Gastroesophageal sphincter (tissue), 3 donors: Measurements from ENCODE around the gene DUOX1.

Experiments used
- EP300 ChIP-seq: sonication (generic); formaldehyde crosslinking; IDR thresholded peaks from one replicate; pipeline ENCODE4 v1.6.1; 2017; ENCODE audit warnings: antibody characterized with exemption, mild to moderate bottlenecking
- POLR2A ChIP-seq, 2 donors: fragments of 450-650 bp; IDR thresholded peaks; one replicate each; pipeline ENCODE4 v1.6.1; 2017; ENCODE audit warnings: antibody characterized with exemption in 2 of 2, mild to moderate bottlenecking in 2 of 2, moderate library complexity in 1 of 2
- POLR2AphosphoS5 ChIP-seq: sonication (generic); formaldehyde crosslinking; IDR thresholded peaks from one replicate; pipeline ENCODE4 v1.6.1; 2017; ENCODE audit warnings: antibody characterized with exemption
- TF ChIP-seq, protein P1 (sequence below), 4 experiments: fragments of 200-600 bp in 2 of 4; fragments of 450-650 bp in 2 of 4; sonication (generic) in 1 of 4; IDR thresholded peaks; one replicate each; pipeline ENCODE4 v1.5.1; 2017 to 2019; ENCODE audit warnings: antibody characterized with exemption in 4 of 4, mild to moderate bottlenecking in 2 of 4, moderate library complexity in 2 of 4

- TF ChIP-seq POLR2A (IDR thresholded peaks at IDR 0.05) = no peak
- TF ChIP-seq, protein P1, sequence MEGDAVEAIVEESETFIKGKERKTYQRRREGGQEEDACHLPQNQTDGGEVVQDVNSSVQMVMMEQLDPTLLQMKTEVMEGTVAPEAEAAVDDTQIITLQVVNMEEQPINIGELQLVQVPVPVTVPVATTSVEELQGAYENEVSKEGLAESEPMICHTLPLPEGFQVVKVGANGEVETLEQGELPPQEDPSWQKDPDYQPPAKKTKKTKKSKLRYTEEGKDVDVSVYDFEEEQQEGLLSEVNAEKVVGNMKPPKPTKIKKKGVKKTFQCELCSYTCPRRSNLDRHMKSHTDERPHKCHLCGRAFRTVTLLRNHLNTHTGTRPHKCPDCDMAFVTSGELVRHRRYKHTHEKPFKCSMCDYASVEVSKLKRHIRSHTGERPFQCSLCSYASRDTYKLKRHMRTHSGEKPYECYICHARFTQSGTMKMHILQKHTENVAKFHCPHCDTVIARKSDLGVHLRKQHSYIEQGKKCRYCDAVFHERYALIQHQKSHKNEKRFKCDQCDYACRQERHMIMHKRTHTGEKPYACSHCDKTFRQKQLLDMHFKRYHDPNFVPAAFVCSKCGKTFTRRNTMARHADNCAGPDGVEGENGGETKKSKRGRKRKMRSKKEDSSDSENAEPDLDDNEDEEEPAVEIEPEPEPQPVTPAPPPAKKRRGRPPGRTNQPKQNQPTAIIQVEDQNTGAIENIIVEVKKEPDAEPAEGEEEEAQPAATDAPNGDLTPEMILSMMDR (IDR thresholded peaks at IDR 0.05) = no peak
- TF ChIP-seq POLR2AphosphoS5 = no peak
- TF ChIP-seq EP300 = no peak
These were observed 21.7 kb upstream of the DUOX1 start for GRCh38 chr15:45107941-45108630.
